Ovary (tissue), 3 donors: Measurements from ENCODE around the gene LRTM2.

ENCODE experiments used
- CTCF ChIP-seq, 3 donors: fragments of 450-650 bp in 2 of 3; fragments of 200-600 bp in 1 of 3; IDR thresholded peaks; one replicate each; pipeline versions ENCODE4 v1.5.1 to v1.8.0; 2016 to 2022; ENCODE audit warnings: antibody characterized with exemption in 3 of 3, mild to moderate bottlenecking in 1 of 3
- EP300 ChIP-seq: sonication (generic); formaldehyde crosslinking; IDR thresholded peaks from one replicate; pipeline ENCODE4 v1.6.1; 2017; ENCODE audit warnings: antibody characterized with exemption
- POLR2A ChIP-seq: fragments of 450-650 bp; IDR thresholded peaks from one replicate; pipeline ENCODE4 v1.6.1; 2017; ENCODE audit warnings: antibody characterized with exemption, mild to moderate bottlenecking, moderate library complexity
- donor health status: DM: no; HTN: no; CAD: no.

GRCh38 chr12:1830401-1830845 is 10.1 kb downstream of the LRTM2 start:
- TF ChIP-seq EP300, result no peak
- TF ChIP-seq POLR2A, result no peak
- no peak for TF ChIP-seq CTCF (IDR thresholded peaks at IDR 0.05)
